Liver (tissue), 9 donors: ENCODE measurements around the gene RASAL1. TPM values are rescaled to one million over a fixed set of nuclear protein-coding genes. Genes with fewer than 3 reads are reported as not detected.

Experiments
- DNase-seq: peaks from one replicate; pipeline ENCODE4 v3.0.0-alpha.2; 2017; ENCODE audit warnings: low spot score
- H3K27ac ChIP-seq, 2 donors: one replicate each; pipeline ENCODE4 v1.7.0; 2013; ENCODE audit warnings: inconsistent platforms in 2 of 2, low read length in 2 of 2, control low read depth in 1 of 2, low read depth in 1 of 2, mild to moderate bottlenecking in 1 of 2
- H3K27me3 ChIP-seq, 4 donors: one replicate each; pipeline versions ENCODE4 v1.6.1 to v1.7.0; 2013; ENCODE audit warnings: low read length in 3 of 4, inconsistent platforms in 1 of 4, mild to moderate bottlenecking in 1 of 4, moderate library complexity in 1 of 4; ENCODE audit not compliant: control insufficient read depth in 4 of 4, insufficient read depth in 4 of 4
- H3K36me3 ChIP-seq, 4 donors: one replicate each; pipeline versions ENCODE4 v1.6.1 to v1.7.0; 2013; ENCODE audit warnings: low read length in 3 of 4, mild to moderate bottlenecking in 3 of 4, low read depth in 1 of 4, moderate library complexity in 1 of 4; ENCODE audit not compliant: control insufficient read depth in 4 of 4, insufficient read depth in 3 of 4
- H3K4me1 ChIP-seq, 4 donors: one replicate each; pipeline versions ENCODE4 v1.6.1 to v1.7.0; 2013; ENCODE audit warnings: low read length in 3 of 4, mild to moderate bottlenecking in 3 of 4, moderate library complexity in 1 of 4; ENCODE audit not compliant: control insufficient read depth in 4 of 4, insufficient read depth in 4 of 4
- H3K4me3 ChIP-seq, 3 donors: one replicate each; pipeline versions ENCODE4 v1.6.1 to v1.7.0; 2013; ENCODE audit warnings: low read length in 3 of 3, control low read depth in 1 of 3, low read depth in 1 of 3, mild to moderate bottlenecking in 1 of 3
- H3K9ac ChIP-seq, 2 donors: one replicate each; pipeline ENCODE4 v1.7.0; 2013; ENCODE audit warnings: low read length in 2 of 2, mild to moderate bottlenecking in 2 of 2, moderate library complexity in 2 of 2, control low read depth in 1 of 2, low read depth in 1 of 2
- H3K9me3 ChIP-seq, 4 donors: one replicate each; pipeline versions ENCODE4 v1.6.1 to v1.7.0; 2013; ENCODE audit warnings: low read length in 3 of 4; ENCODE audit not compliant: control insufficient read depth in 4 of 4
- CTCF ChIP-seq: fragments of 150-350 bp; IDR thresholded peaks from 2 replicates; pipeline ENCODE4 v1.5.1; 2017; ENCODE audit warnings: improper control_type of control experiment, low read depth, low read length; ENCODE audit not compliant: missing input control
- EGR1 ChIP-seq, 2 donors: IDR thresholded peaks; 2 replicates each; pipeline ENCODE4 v1.6.1; 2016 to 2018; ENCODE audit warnings: antibody characterized with exemption in 2 of 2, low read depth in 2 of 2
- FOXA1 ChIP-seq: IDR thresholded peaks from 2 replicates; pipeline ENCODE4 v1.6.1; 2016; ENCODE audit warnings: antibody characterized with exemption
- FOXA2 ChIP-seq: IDR thresholded peaks from 2 replicates; pipeline ENCODE4 v1.6.1; 2016; ENCODE audit warnings: antibody characterized with exemption
- GABPA ChIP-seq, 2 donors: IDR thresholded peaks in 1 of 2; conservative IDR thresholded peaks in 1 of 2; 2 replicates each; pipeline ENCODE4 v1.6.1; 2016; ENCODE audit warnings: antibody characterized with exemption in 2 of 2, mild to moderate bottlenecking in 1 of 2, moderate library complexity in 1 of 2
- HNF4A ChIP-seq, 2 donors: conservative IDR thresholded peaks; 2 replicates each; pipeline ENCODE4 v1.6.1; 2016; ENCODE audit warnings: antibody characterized with exemption in 2 of 2, mild to moderate bottlenecking in 2 of 2
- HNF4G ChIP-seq: IDR thresholded peaks from 2 replicates; pipeline ENCODE4 v1.6.1; 2016; ENCODE audit warnings: antibody characterized with exemption
- JUND ChIP-seq, 2 donors: IDR thresholded peaks; 2 replicates each; pipeline ENCODE4 v1.6.1; 2016; ENCODE audit warnings: antibody characterized with exemption in 2 of 2
- MAX ChIP-seq: IDR thresholded peaks from 2 replicates; pipeline ENCODE4 v1.6.1; 2016; ENCODE audit warnings: antibody characterized with exemption
- NR2F2 ChIP-seq: IDR thresholded peaks from 2 replicates; pipeline ENCODE4 v1.6.1; 2016; ENCODE audit warnings: antibody characterized with exemption
- RAD21 ChIP-seq, 2 donors: IDR thresholded peaks; 2 replicates each; pipeline ENCODE4 v1.6.1; 2016; ENCODE audit warnings: antibody characterized with exemption in 2 of 2, mild to moderate bottlenecking in 2 of 2
- REST ChIP-seq: IDR thresholded peaks from 2 replicates; pipeline ENCODE4 v1.6.1; 2016; ENCODE audit warnings: antibody characterized with exemption, mild to moderate bottlenecking
- RXRA ChIP-seq, 2 donors: IDR thresholded peaks; 2 replicates each; pipeline ENCODE4 v1.6.1; 2017 to 2018; ENCODE audit warnings: antibody characterized with exemption in 2 of 2, mild to moderate bottlenecking in 1 of 2
- SP1 ChIP-seq: IDR thresholded peaks from 2 replicates; pipeline ENCODE4 v1.6.1; 2018; ENCODE audit warnings: antibody characterized with exemption, mild to moderate bottlenecking
- TAF1 ChIP-seq: conservative IDR thresholded peaks from 2 replicates; pipeline ENCODE4 v1.6.1; 2016; ENCODE audit warnings: antibody characterized with exemption, mild to moderate bottlenecking
- YY1 ChIP-seq: IDR thresholded peaks from 2 replicates; pipeline ENCODE4 v1.6.1; 2016; ENCODE audit warnings: antibody characterized with exemption, mild to moderate bottlenecking
- ZBTB33 ChIP-seq: IDR thresholded peaks from 2 replicates; pipeline ENCODE4 v1.6.1; 2016; ENCODE audit warnings: antibody characterized with exemption
- WGBS: extraction: QIAGEN DNeasy Blood & Tissue Kit; methylation state at CpG from one replicate; pipeline ENCODE4 v1.1.7; 2013; 5-methylcytosine and 5-hydroxymethylcytosine counted together
- polyA plus RNA-seq, 2 donors: library from polyadenylated mRNA; stranded (reverse) in 1 of 2; unstranded in 1 of 2; fragments of 200-250 nt in 1 of 2; fragments of >200 nt in 1 of 2; fragmentation: Nextera tagmentation in 1 of 2; extraction: Ambion mirVana in 1 of 2; gene quantifications; one replicate each; pipeline versions ENCODE4 v1.2.1 to v1.2.3, GENCODE V29; 2013 to 2015
- total RNA-seq, 2 donors: library from RNA; depleted of rRNA; stranded (reverse); fragments of >200 nt; gene quantifications; one replicate each; pipeline ENCODE4 v1.2.3, GENCODE V29; 2014
- TF ChIP-seq, protein P1 (sequence below): IDR thresholded peaks from 2 replicates; pipeline ENCODE4 v1.6.1; 2016; ENCODE audit warnings: antibody characterized with exemption
- donor health status: healthy.
- donor health status: healthy.
- donor health status: healthy.
- donor health status: healthy.
- donor health status: healthy.

Gene RASAL1
- total and polyA plus RNA-seq, 4 donors = 0.20 to 0.33 (median 0.26) TPM

GRCh38 chr12:113138826-113139225 is 3.3 kb upstream of the RASAL1 start:
- TF ChIP-seq HNF4A (conservative IDR thresholded peaks at IDR 0.05) (no peak), HNF4G (no peak), MAX (no peak), RXRA (IDR thresholded peaks at IDR 0.05) (no peak), ZBTB33 (no peak), EGR1 (IDR thresholded peaks at IDR 0.05; ENCODE audit: low read depth in 2 of 2) (no peak), CTCF (no peak), REST (no peak), FOXA1 (no peak), RAD21 (IDR thresholded peaks at IDR 0.05) (no peak), FOXA2 (no peak), YY1 (no peak), TAF1 (no peak), JUND (IDR thresholded peaks at IDR 0.05) (no peak), NR2F2 (no peak), SP1 (no peak), GABPA (IDR thresholded peaks at IDR 0.05 in 1 of 2, conservative IDR thresholded peaks at IDR 0.05 in 1 of 2) (no peak)
- TF ChIP-seq, protein P1, sequence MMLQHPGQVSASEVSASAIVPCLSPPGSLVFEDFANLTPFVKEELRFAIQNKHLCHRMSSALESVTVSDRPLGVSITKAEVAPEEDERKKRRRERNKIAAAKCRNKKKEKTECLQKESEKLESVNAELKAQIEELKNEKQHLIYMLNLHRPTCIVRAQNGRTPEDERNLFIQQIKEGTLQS = no peak
- WGBS = 90% methylated on average over 3 of the region's 3 CpGs
- H3K27ac ChIP-seq = no peak overlapping the region
- H3K36me3 ChIP-seq = no peaks in the 10 kb centered on the region
- H3K9me3 ChIP-seq = no peaks in the 10 kb centered on the region
- H3K27me3 ChIP-seq = peaks cover 0 to 5% (median 1%) of the 10 kb centered on the region in 4 donors
- no peak for DNase-seq
- peaks cover 0 to 4% (median 3%) of the 10 kb centered on the region in 4 donors for H3K4me1 ChIP-seq
- no peak overlapping the region for H3K4me3 ChIP-seq
- no peak overlapping the region for H3K9ac ChIP-seq
